PFSK-1 (cell line): ENCODE results near the gene ZNF777.

Experiments used
- FOXP2 ChIP-seq: optimal IDR thresholded peaks from 2 replicates; pipeline ENCODE3; 2011; ENCODE audit warnings: borderline replicate concordance, control low read depth, inconsistent platforms; ENCODE audit not compliant: insufficient read depth; ENCODE audit errors: extremely low read length, extremely low read depth
- POLR2AphosphoS5 ChIP-seq: IDR thresholded peaks from 2 replicates; pipeline ENCODE4 v1.6.1; 2012; ENCODE audit warnings: low read depth, mild to moderate bottlenecking, control low read depth, low read length, moderate library complexity
- REST ChIP-seq, 2 experiments: IDR thresholded peaks; 2 replicates each; pipeline versions ENCODE4 v1.6.1 to v1.8.0; 2011 to 2012; ENCODE audit warnings: low read depth in 2 of 2, low read length in 2 of 2, control low read depth in 1 of 2, inconsistent platforms in 1 of 2, mild to moderate bottlenecking in 1 of 2, moderate library complexity in 1 of 2; ENCODE audit not compliant: insufficient read depth in 1 of 2
- SIN3A ChIP-seq: IDR thresholded peaks from 2 replicates; pipeline ENCODE4 v1.6.1; 2012; ENCODE audit warnings: mild to moderate bottlenecking, low read length, moderate library complexity, borderline replicate concordance; ENCODE audit not compliant: insufficient read depth
- TAF1 ChIP-seq: IDR thresholded peaks from 2 replicates; pipeline ENCODE4 v1.6.1; 2012; ENCODE audit warnings: low read length, control low read depth, borderline replicate concordance; ENCODE audit not compliant: insufficient read depth

The ZNF777 gene

GRCh38 chr7:149442924-149443323 is 17.9 kb downstream of the ZNF777 start:
- TF ChIP-seq FOXP2: no peak
- TF ChIP-seq TAF1: no peak
- TF ChIP-seq POLR2AphosphoS5: no peak
- TF ChIP-seq REST (IDR thresholded peaks at IDR 0.05; ENCODE audit: insufficient read depth in 1 of 2, low read depth in 2 of 2, low read length in 2 of 2): no peak
- TF ChIP-seq SIN3A: no peak

- TF ChIP-seq REST (IDR thresholded peaks at IDR 0.05; ENCODE audit: insufficient read depth in 1 of 2, low read depth in 2 of 2, low read length in 2 of 2) (no peak), FOXP2 (no peak), TAF1 (no peak), POLR2AphosphoS5 (no peak), SIN3A (no peak)
Measured at GRCh38 chr7:149440222-149440621, 20.6 kb downstream of the ZNF777 start.

GRCh38 chr7:149436358-149436757 is 24.5 kb downstream of the ZNF777 start:
- no peak for TF ChIP-seq REST (IDR thresholded peaks at IDR 0.05; ENCODE audit: insufficient read depth in 1 of 2, low read depth in 2 of 2, low read length in 2 of 2)
- no peak for TF ChIP-seq POLR2AphosphoS5

GRCh38 chr7:149433124-149433523 is 27.7 kb downstream of the ZNF777 start:
- TF ChIP-seq FOXP2: no peak
- no peak for TF ChIP-seq TAF1
- TF ChIP-seq REST (IDR thresholded peaks at IDR 0.05; ENCODE audit: insufficient read depth in 1 of 2, low read depth in 2 of 2, low read length in 2 of 2): no peak
- TF ChIP-seq SIN3A: no peak
- TF ChIP-seq POLR2AphosphoS5: no peak

- no peak for TF ChIP-seq POLR2AphosphoS5
- no peak for TF ChIP-seq REST (IDR thresholded peaks at IDR 0.05; ENCODE audit: insufficient read depth in 1 of 2, low read depth in 2 of 2, low read length in 2 of 2)
- TF ChIP-seq SIN3A: no peak
- TF ChIP-seq FOXP2: no peak
- TF ChIP-seq TAF1: no peak
Measured at GRCh38 chr7:149432121-149432691, 28.7 kb downstream of the ZNF777 start.
